HepG2 (cell line): ENCODE results near the gene RPL3. TPM values are rescaled to one million over a fixed set of nuclear protein-coding genes. Genes with fewer than 3 reads are reported as not detected.

Experiments used
- DR1 ChIP-seq: sonication (generic); formaldehyde crosslinking; IDR thresholded peaks from 2 replicates; pipeline ENCODE4 v1.8.0; 2021; ENCODE audit warnings: mild to moderate bottlenecking, missing genetic modification reagents, inconsistent platforms
- FOXJ3 ChIP-seq: sonication (generic); formaldehyde crosslinking; IDR thresholded peaks from 2 replicates; pipeline ENCODE4 v1.4.0; 2020; ENCODE audit warnings: missing genetic modification reagents, mild to moderate bottlenecking, borderline replicate concordance
- GATAD2A ChIP-seq: IDR thresholded peaks from 2 replicates; pipeline ENCODE4 v1.6.1; 2016
- HHEX ChIP-seq: IDR thresholded peaks from 2 replicates; pipeline ENCODE4 v1.6.1; 2016; ENCODE audit warnings: control low read depth
- HNRNPL ChIP-seq: fragments of 200-400 bp; formaldehyde crosslinking; IDR thresholded peaks from 2 replicates; pipeline ENCODE4 v1.6.1; 2017; ENCODE audit warnings: mild to moderate bottlenecking, low read depth, low read length
- MBD4 ChIP-seq: IDR thresholded peaks from 2 replicates; pipeline ENCODE4 v1.6.1; 2012; ENCODE audit warnings: low read length, inconsistent platforms, borderline replicate concordance
- MIXL1 ChIP-seq: IDR thresholded peaks from 2 replicates; pipeline ENCODE4 v1.6.1; 2016
- MLX ChIP-seq: IDR thresholded peaks from 2 replicates; pipeline ENCODE4 v1.6.1; 2016
- SOX13 ChIP-seq, 3 experiments: fragments of 450-650 bp in 1 of 3; sonication (generic) in 1 of 3; formaldehyde crosslinking in 1 of 3; IDR thresholded peaks in 2 of 3; conservative IDR thresholded peaks in 1 of 3; 2 replicates each; pipeline versions ENCODE4 v1.5.0 to v1.6.1; 2016 to 2020; ENCODE audit warnings: antibody characterized with exemption in 1 of 3, mild to moderate bottlenecking in 1 of 3, missing compliant biosample characterization in 1 of 3, missing genetic modification reagents in 1 of 3, moderate library complexity in 1 of 3
- TCF7L2 ChIP-seq: IDR thresholded peaks from 2 replicates; pipeline ENCODE4 v1.6.1; 2011; ENCODE audit warnings: mild to moderate bottlenecking, low read depth, low read length, moderate library complexity
- ZBTB3 ChIP-seq: sonication (generic); formaldehyde crosslinking; IDR thresholded peaks from 2 replicates; pipeline ENCODE4 v1.4.0; 2020; ENCODE audit warnings: low read depth, mild to moderate bottlenecking, moderate library complexity, missing genetic modification reagents, borderline replicate concordance
- ZNF790 ChIP-seq: sonication (generic); formaldehyde crosslinking; IDR thresholded peaks from 2 replicates; pipeline ENCODE4 v1.8.0; 2022; ENCODE audit warnings: missing genetic modification reagents, mild to moderate bottlenecking, borderline replicate concordance
- ZNF816 ChIP-seq: sonication (generic); formaldehyde crosslinking; IDR thresholded peaks from 2 replicates; pipeline ENCODE4 v1.8.0; 2022; ENCODE audit warnings: missing genetic modification reagents, mild to moderate bottlenecking, borderline replicate concordance
- polyA plus RNA-seq, 8 experiments: library from polyadenylated mRNA; depleted of rRNA in 3 of 8; stranded (reverse) in 7 of 8; unstranded in 1 of 8; fragments of >200 nt; fragmentation: Illumina TruSeq in 4 of 8; extraction: Trizol in 4 of 8; gene quantifications; 2 replicates each; pipeline versions ENCODE4 v1.2.1 to v1.2.3, GENCODE V29; 2011 to 2016; ENCODE audit warnings: low read depth in 4 of 8, missing spikeins in 1 of 8, mixed read lengths in 1 of 8; ENCODE audit not compliant: insufficient read depth in 1 of 8
- total RNA-seq, 5 experiments: library from RNA; depleted of rRNA; stranded (reverse); fragments of >200 nt; fragmentation: Illumina TruSeq; extraction: Trizol; gene quantifications; 2 replicates each; pipeline ENCODE4 v1.2.3, GENCODE V29; 2016; ENCODE audit warnings: low read depth in 1 of 5
- TF ChIP-seq, protein P1 (sequence below): sonication (generic); formaldehyde crosslinking; IDR thresholded peaks from 2 replicates; pipeline ENCODE4 v1.5.0; 2020; ENCODE audit warnings: mild to moderate bottlenecking, missing genetic modification reagents
- TF ChIP-seq, protein P2 (sequence below): sonication (generic); formaldehyde crosslinking; IDR thresholded peaks from 2 replicates; pipeline ENCODE4 v1.9.0; 2021; ENCODE audit warnings: missing genetic modification reagents, mild to moderate bottlenecking, borderline replicate concordance
- TF ChIP-seq, protein P3 (sequence below): sonication (generic); formaldehyde crosslinking; IDR thresholded peaks from 2 replicates; pipeline ENCODE4 v1.8.0; 2022; ENCODE audit warnings: mild to moderate bottlenecking, missing genetic modification reagents, moderate library complexity
- TF ChIP-seq, protein P4 (sequence below): sonication (generic); formaldehyde crosslinking; IDR thresholded peaks from 2 replicates; pipeline ENCODE4 v1.5.0; 2020; ENCODE audit warnings: mild to moderate bottlenecking, missing genetic modification reagents
- TF ChIP-seq, protein P5 (sequence below): sonication (generic); formaldehyde crosslinking; IDR thresholded peaks from 2 replicates; pipeline ENCODE4 v1.8.1; 2022; ENCODE audit warnings: mild to moderate bottlenecking, missing genetic modification reagents
- TF ChIP-seq, protein P6 (sequence below): sonication (generic); formaldehyde crosslinking; IDR thresholded peaks from 2 replicates; pipeline ENCODE4 v1.8.0; 2023; ENCODE audit warnings: mild to moderate bottlenecking, missing genetic modification reagents

The RPL3 gene
- total and polyA plus RNA-seq, 2 of the 13 experiments (the other 11 are each of a cell fraction or from before 2014, with no cell fraction given) = 1,051 to 3,279 TPM

- TF ChIP-seq, protein P1, sequence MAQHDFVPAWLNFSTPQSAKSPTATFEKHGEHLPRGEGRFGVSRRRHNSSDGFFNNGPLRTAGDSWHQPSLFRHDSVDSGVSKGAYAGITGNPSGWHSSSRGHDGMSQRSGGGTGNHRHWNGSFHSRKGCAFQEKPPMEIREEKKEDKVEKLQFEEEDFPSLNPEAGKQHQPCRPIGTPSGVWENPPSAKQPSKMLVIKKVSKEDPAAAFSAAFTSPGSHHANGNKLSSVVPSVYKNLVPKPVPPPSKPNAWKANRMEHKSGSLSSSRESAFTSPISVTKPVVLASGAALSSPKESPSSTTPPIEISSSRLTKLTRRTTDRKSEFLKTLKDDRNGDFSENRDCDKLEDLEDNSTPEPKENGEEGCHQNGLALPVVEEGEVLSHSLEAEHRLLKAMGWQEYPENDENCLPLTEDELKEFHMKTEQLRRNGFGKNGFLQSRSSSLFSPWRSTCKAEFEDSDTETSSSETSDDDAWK (CRISPR knock-in tag) = no peak
- TF ChIP-seq MIXL1 (CRISPR knock-in tag) (peak; percentile 69; the same call in 1 of the 2 replicates), ZBTB3 (CRISPR knock-in tag) (no peak; the same call in 1 of the 2 replicates), HNRNPL (peak; percentile 75; the same call in 1 of the 2 replicates), GATAD2A (peak; percentile 75), MLX (CRISPR knock-in tag) (0 out of 2 replicates have a peak, but pooled peaks have one; percentile 13), ZNF790 (CRISPR knock-in tag) (no peak; the same call in 1 of the 2 replicates), HHEX (no peak), DR1 (CRISPR knock-in tag) (peak; percentile 100), FOXJ3 (CRISPR knock-in tag) (peak; percentile 52; the same call in 1 of the 2 replicates), ZNF816 (CRISPR knock-in tag) (peak; percentile 85; the same call in 1 of the 2 replicates), MBD4 (no peak), SOX13 (IDR thresholded peaks at IDR 0.05) (no peak), SOX13 (CRISPR knock-in tag; conservative IDR thresholded peaks at IDR 0.05 in 1 of 2, IDR thresholded peaks at IDR 0.05 in 1 of 2) (0 out of 4 replicates have a peak, but pooled peaks of 1 of the 2 experiments have one; percentile 15), TCF7L2 (no peak)
- TF ChIP-seq, protein P2, sequence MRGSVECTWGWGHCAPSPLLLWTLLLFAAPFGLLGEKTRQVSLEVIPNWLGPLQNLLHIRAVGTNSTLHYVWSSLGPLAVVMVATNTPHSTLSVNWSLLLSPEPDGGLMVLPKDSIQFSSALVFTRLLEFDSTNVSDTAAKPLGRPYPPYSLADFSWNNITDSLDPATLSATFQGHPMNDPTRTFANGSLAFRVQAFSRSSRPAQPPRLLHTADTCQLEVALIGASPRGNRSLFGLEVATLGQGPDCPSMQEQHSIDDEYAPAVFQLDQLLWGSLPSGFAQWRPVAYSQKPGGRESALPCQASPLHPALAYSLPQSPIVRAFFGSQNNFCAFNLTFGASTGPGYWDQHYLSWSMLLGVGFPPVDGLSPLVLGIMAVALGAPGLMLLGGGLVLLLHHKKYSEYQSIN (CRISPR knock-in tag) = no peak
- TF ChIP-seq, protein P3, sequence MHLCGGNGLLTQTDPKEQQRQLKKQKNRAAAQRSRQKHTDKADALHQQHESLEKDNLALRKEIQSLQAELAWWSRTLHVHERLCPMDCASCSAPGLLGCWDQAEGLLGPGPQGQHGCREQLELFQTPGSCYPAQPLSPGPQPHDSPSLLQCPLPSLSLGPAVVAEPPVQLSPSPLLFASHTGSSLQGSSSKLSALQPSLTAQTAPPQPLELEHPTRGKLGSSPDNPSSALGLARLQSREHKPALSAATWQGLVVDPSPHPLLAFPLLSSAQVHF (CRISPR knock-in tag) = no peak
- TF ChIP-seq, protein P4, sequence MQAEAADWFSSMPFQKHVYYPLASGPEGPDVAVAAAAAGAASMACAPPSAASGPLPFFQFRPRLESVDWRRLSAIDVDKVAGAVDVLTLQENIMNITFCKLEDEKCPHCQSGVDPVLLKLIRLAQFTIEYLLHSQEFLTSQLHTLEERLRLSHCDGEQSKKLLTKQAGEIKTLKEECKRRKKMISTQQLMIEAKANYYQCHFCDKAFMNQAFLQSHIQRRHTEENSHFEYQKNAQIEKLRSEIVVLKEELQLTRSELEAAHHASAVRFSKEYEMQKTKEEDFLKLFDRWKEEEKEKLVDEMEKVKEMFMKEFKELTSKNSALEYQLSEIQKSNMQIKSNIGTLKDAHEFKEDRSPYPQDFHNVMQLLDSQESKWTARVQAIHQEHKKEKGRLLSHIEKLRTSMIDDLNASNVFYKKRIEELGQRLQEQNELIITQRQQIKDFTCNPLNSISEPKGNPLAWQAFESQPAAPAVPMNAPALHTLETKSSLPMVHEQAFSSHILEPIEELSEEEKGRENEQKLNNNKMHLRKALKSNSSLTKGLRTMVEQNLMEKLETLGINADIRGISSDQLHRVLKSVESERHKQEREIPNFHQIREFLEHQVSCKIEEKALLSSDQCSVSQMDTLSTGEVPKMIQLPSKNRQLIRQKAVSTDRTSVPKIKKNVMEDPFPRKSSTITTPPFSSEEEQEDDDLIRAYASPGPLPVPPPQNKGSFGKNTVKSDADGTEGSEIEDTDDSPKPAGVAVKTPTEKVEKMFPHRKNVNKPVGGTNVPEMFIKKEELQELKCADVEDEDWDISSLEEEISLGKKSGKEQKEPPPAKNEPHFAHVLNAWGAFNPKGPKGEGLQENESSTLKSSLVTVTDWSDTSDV (CRISPR knock-in tag) = 0 out of 2 replicates have a peak, but pooled peaks have one; percentile 38
- TF ChIP-seq, protein P5, sequence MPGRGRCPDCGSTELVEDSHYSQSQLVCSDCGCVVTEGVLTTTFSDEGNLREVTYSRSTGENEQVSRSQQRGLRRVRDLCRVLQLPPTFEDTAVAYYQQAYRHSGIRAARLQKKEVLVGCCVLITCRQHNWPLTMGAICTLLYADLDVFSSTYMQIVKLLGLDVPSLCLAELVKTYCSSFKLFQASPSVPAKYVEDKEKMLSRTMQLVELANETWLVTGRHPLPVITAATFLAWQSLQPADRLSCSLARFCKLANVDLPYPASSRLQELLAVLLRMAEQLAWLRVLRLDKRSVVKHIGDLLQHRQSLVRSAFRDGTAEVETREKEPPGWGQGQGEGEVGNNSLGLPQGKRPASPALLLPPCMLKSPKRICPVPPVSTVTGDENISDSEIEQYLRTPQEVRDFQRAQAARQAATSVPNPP = peak; percentile 84; the same call in 1 of the 2 replicates
- TF ChIP-seq, protein P6, sequence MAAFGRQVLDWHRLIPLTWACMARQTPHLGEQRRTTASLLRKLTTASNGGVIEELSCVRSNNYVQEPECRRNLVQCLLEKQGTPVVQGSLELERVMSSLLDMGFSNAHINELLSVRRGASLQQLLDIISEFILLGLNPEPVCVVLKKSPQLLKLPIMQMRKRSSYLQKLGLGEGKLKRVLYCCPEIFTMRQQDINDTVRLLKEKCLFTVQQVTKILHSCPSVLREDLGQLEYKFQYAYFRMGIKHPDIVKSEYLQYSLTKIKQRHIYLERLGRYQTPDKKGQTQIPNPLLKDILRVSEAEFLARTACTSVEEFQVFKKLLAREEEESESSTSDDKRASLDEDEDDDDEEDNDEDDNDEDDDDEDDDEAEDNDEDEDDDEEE (CRISPR knock-in tag) = peak; percentile 32; the same call in 1 of the 2 replicates
Measured at GRCh38 chr22:39319284-39320022, at the start of gene RPL3 (continued).
